Caki2 (cell line): ENCODE results near the gene COL1A1. TPM values are rescaled to one million over a fixed set of nuclear protein-coding genes. Genes with fewer than 3 reads are reported as not detected.
A peak's percentile ranks its signal among the peaks of the same experiment; 100 is the strongest.

Experiments used
- DNase-seq: peaks from one replicate; pipeline ENCODE4 v3.0.0-alpha.2; 2015; ENCODE audit warnings: low read depth
- in situ Hi-C: cut with HindIII; loops from 2 replicates; pipeline ENCODE4 v1.10.0; 2016; ENCODE audit warnings: low sequenced_read_pairs, low pct_unique_long_range_greater_than_20kb, mixed read lengths
- total RNA-seq: library from RNA; depleted of rRNA; stranded (reverse); fragments of >200 nt; shearing (Covaris generic); gene quantifications from 2 replicates; pipeline ENCODE4 v1.2.3, GENCODE V29; 2014; ENCODE audit warnings: low replicate concordance

The COL1A1 gene
- total RNA-seq, 1 experiment from 2014 or later = 4.6 TPM

GRCh38 chr17:50152736-50153135 lies 48.7 kb downstream of the COL1A1 start:
- no peak for DNase-seq
- in situ Hi-C loops = no loop called here

- DNase-seq = peak; percentile 79
These were observed 49.4 kb downstream of the COL1A1 start for GRCh38 chr17:50151937-50152547.

GRCh38 chr17:50151041-50151936 lies 50.1 kb downstream of the COL1A1 start:
- in situ Hi-C loops = no loop called here

More at GRCh38 chr17:50151937-50152547, 49.4 kb downstream of the COL1A1 start:
- in situ Hi-C loops = no loop called here

GRCh38 chr17:50150354-50151040 lies 50.9 kb downstream of the COL1A1 start, which contains the start of gene PPP1R9B:
TSS of gene PPP1R9B (minus strand) at chr17:50150677. CDS start at chr17:50150513, 164 bp downstream.
- in situ Hi-C loops = no loop called here
- no peak for DNase-seq

More at GRCh38 chr17:50151041-50151936, 50.1 kb downstream of the COL1A1 start:
- peak; percentile 81 for DNase-seq

GRCh38 chr17:50149417-50150353 lies 51.7 kb downstream of the COL1A1 start:
- DNase-seq = peak; percentile 60

GRCh38 chr17:50149091-50149416 lies 52.4 kb downstream of the COL1A1 start:
- in situ Hi-C loops = no loop called here
- DNase-seq = no peak

More at GRCh38 chr17:50149417-50150353, 51.7 kb downstream of the COL1A1 start:
- in situ Hi-C loops = no loop called here

GRCh38 chr17:50148226-50149090 lies 53.0 kb downstream of the COL1A1 start:
- in situ Hi-C loops = no loop called here
- DNase-seq = no peak

GRCh38 chr17:50147841-50148225 lies 53.6 kb downstream of the COL1A1 start:
- DNase-seq = no peak
- in situ Hi-C loops = no loop called here

GRCh38 chr17:50146927-50147665 lies 54.3 kb downstream of the COL1A1 start:
- in situ Hi-C loops = no loop called here
- DNase-seq = no peak

- in situ Hi-C loops = no loop called here
These were observed 55.1 kb downstream of the COL1A1 start for GRCh38 chr17:50146230-50146926.

GRCh38 chr17:50145532-50146229 lies 55.8 kb downstream of the COL1A1 start:
- in situ Hi-C loops = no loop called here
- no peak for DNase-seq

More at GRCh38 chr17:50146230-50146926, 55.1 kb downstream of the COL1A1 start:
- DNase-seq = no peak

- DNase-seq = no peak
- in situ Hi-C loops = no loop called here
These were observed 56.4 kb downstream of the COL1A1 start for GRCh38 chr17:50144845-50145531.

GRCh38 chr17:50144355-50144754 lies 57.1 kb downstream of the COL1A1 start:
- no peak for DNase-seq
- in situ Hi-C loops = no loop called here

- no peak for DNase-seq
- in situ Hi-C loops = no loop called here
These were observed 57.8 kb downstream of the COL1A1 start for GRCh38 chr17:50143461-50144176.
